Stimulated activated CD4-positive, alpha-beta T cell treated with anti-CD3 and anti-CD28 coated beads, Interleukin-2, amount 100 ng/mL, for 4 hours (primary cell): ENCODE data around the gene SLC7A7.
A peak's percentile ranks its signal among the peaks of the same experiment; 100 is the strongest.
"Not testable (repeated sequence)": the region's sequence is repeated elsewhere in the genome, so short reads cannot be mapped to it uniquely, and the experiment has no call there.

ENCODE experiments used
- DNase-seq: peaks from one replicate; pipeline ENCODE4 v3.0.0-alpha.2; 2020; ENCODE audit warnings: low read depth

The SLC7A7 gene

DNA sequence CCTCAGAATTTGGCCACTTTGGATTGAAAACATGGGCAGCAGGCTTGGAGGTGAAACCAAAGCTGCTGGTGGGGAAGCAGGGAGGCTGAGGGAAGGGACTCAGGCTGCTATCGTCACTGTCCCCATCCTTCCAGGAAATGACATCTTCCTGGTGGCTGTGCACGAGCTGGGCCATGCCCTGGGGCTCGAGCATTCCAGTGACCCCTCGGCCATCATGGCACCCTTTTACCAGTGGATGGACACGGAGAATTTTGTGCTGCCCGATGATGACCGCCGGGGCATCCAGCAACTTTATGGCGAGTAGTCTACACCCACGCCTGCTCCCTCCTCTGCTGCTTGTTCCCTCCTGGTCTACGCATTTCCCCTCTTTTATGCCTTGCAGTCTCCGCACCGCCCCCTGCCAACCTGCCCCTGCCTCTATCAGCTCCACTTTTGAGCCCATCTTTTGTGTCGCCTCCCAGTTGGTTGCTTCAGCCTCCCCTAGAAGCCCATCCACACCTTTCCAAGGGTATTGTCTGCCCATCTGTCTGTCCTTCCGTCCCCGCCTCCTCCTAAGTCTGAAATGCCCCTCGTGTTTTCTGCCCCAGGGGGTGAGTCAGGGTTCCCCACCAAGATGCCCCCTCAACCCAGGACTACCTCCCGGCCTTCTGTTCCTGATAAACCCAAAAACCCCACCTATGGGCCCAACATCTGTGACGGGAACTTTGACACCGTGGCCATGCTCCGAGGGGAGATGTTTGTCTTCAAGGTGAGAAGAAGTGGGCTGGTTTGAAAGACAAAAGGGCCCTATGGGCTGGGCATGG is 28.1 kb upstream of the SLC7A7 start:
- DNase-seq = no peak

- DNase-seq = no peak
These were observed 27.2 kb upstream of the SLC7A7 start for GRCh38 chr14:22842211-22843122.

GRCh38 chr14:22841769-22842168 is 26.5 kb upstream of the SLC7A7 start:
- no peak for DNase-seq

DNA sequence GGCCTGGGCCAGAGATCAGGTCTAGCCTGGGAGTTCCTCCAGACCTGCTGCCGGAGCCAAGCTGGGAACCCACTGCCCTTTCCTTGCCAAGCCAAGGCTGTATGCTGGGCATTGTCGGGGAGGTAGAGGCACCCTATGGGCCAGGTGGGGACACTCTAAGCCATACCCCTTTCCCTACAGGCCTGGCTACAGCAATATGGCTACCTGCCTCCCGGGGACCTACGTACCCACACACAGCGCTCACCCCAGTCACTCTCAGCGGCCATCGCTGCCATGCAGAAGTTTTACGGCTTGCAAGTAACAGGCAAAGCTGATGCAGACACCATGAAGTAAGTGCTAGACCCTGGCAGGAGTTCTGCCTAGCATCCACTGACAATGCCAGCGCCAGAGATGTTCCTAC is 26.1 kb upstream of the SLC7A7 start:
- DNase-seq = no peak

DNA sequence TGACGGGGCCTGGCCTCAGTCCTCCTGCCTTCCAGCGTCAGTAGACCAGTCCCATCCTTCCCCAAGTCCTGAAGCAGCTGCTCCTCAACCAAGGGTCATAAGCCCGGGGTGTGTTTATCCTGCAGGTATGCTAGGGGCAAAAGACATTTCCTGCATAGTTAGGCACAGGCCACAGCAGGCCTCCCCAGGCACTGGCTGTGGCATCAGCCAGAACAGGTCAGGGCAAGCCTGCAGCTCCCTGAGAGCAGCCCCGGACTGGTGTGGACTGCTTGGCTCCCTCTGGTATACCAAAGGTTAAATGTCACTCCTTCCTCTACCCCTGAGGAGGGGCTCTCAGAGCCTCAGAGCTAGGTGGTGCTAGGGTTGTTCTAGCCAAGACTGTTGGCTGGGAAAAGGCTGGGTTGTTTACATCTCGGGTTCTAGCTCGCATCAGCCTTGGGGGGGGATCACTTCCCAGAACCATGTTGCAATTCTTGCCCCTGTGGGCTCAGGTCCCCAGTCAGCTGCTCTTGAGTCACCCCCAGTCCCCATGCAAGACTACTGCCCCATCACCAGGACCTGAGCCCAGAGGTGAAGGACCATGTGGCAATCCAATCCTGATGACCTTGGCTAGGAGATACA is 24.0 kb upstream of the SLC7A7 start:
- DNase-seq = no peak

DNA sequence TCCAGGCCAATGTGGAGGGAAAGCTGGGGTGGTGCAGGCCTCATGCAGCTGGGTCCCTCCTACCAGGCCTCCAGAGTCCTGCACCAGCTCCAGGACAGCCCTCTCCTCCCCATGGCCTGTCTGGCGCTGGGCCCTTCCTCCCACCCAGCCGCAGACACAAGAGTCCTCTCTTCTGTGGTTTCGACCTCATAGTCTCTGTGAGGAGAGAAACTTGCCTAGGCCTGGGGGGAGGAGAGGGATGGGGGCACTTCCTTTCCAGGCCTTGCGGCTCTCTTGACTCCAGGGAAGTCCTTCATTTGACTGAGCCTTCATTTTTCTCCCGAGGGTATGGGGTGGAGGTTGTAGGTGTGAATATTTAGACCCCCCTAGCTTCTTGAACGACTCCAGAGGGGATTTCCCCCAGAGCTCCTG is 23.4 kb upstream of the SLC7A7 start:
- DNase-seq = no peak

- DNase-seq = no peak
These were observed 22.7 kb upstream of the SLC7A7 start for GRCh38 chr14:22837750-22838538.

- no peak for DNase-seq
These were observed 22.0 kb upstream of the SLC7A7 start for GRCh38 chr14:22837114-22837749.

- no peak for DNase-seq
These were observed 21.3 kb upstream of the SLC7A7 start, which contains the start of gene MMP14 for GRCh38 chr14:22836301-22837113. TSS of gene MMP14 (plus strand) at chr14:22836585. CDS start at chr14:22836818, 233 bp downstream.

DNA sequence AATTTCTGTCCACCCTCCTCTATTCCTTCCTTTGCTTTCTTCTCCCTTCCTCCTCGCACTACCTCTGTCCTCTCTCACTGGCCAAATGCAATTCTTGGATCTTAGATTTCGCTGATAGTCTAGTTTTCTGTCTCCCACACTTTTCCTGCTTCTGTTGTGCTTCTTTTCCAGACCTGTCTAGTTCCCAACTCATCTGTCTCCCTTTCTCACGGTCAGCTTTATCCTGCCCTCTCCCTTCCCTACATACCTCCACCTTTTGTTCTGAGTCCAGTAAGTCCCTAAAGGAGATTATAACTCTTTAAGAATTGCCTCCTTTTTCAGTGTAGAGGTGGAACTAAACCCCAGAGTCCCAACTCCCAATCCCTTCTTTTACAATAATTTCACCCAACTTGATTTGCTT is 20.3 kb upstream of the SLC7A7 start:
- DNase-seq = no peak

GRCh38 chr14:22830443-22831010 is 15.3 kb upstream of the SLC7A7 start:
- no peak for DNase-seq

DNA sequence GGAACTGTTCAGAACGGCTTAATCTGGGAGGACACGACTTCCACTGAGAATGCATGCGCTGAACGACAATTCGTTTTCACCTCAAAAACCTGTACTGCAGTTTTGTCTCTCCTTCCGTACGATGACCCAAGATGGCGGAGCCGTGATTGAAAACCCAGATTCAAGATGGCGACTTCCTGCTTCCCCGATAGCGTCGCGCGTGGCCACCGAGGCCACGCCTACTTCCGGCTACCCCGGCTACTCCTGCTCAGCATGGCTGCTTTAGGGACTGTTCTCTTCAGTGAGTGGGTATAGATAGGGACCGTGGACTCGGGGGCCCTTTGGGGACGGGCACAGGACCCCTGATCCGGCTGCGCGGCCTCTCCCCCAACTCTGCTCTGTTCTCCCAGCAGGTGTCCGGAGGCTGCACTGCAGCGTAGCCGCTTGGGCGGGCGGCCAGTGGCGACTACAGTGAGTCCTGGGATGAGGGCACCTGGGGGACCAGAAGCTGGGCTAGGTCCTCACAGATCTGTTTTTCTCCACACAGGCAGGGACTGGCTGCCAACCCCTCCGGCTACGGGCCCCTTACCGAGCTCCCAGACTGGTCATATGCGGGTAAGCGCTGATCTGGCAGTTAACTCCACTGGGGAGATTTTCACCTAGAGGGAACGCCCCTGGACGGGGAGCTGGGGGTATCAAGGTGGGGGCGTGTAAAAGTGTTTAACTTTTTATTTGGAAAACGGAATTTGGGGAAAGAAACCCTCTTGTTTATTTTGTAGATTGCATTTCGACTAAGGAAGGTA is 14.6 kb upstream of the SLC7A7 start, which contains the start of gene MRPL52:
TSS of gene MRPL52 (plus strand) at position 227 of the 782 bp plus-strand sequence. CDS start at position 253, 26 bp downstream.
- DNase-seq = peak; percentile 86

GRCh38 chr14:22829076-22829660 is 13.9 kb upstream of the SLC7A7 start:
- not testable (repeated sequence) for DNase-seq

GRCh38 chr14:22824711-22825359 is 9.6 kb upstream of the SLC7A7 start:
- DNase-seq = no peak

DNA sequence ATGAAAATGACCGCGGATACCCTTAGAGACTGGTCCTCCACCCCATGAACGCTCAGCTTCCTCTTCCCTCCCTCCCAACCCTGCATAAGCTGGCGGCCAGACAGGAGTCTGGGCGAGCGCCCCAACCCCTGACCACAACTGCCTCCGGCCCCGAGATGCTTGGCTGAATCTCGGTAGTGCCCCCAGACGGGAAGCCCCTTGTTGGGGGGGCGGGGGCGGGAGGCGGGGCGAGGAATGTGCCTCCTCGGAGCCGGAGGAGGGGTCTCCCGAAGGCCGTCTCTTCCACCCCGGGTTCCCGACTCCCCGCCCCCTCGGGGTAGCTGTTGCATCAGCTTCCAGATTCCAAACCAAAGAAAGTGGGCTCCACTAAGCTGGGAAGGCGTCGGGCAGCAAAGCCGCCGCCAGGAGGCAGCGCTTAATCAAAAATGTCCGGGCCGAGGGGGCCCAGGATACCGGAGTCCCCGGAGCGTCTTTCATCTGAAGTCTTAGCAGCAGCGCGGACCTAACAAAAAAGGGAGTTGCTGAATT is 7.4 kb upstream of the SLC7A7 start:
- peak; percentile 51 for DNase-seq

- no peak for DNase-seq
These were observed 6.9 kb upstream of the SLC7A7 start for GRCh38 chr14:22822016-22822570.

GRCh38 chr14:22821193-22822015 is 6.2 kb upstream of the SLC7A7 start:
- DNase-seq = no peak
